NCI-H2081 treated with DMSO at 0.1 percent for 48 hours (cell line): ENCODE measurements around the gene CBLB.

Experiments used
- DNase-seq: peaks from one replicate; lab custom pipeline; 2025; lab: John Stamatoyannopoulos, UW

CBLB gene

GRCh38 chr3:105846809-105847208 is 22.0 kb downstream of the CBLB start:
- DNase-seq, result no peak

GRCh38 chr3:105845488-105845887 is 23.3 kb downstream of the CBLB start:
- DNase-seq, result no peak

- no peak for DNase-seq
Observed at GRCh38 chr3:105844704-105845103, 24.1 kb downstream of the CBLB start.

GRCh38 chr3:105843994-105844393 is 24.8 kb downstream of the CBLB start:
- no peak for DNase-seq

- DNase-seq, result no peak
Observed at GRCh38 chr3:105842943-105843342, 25.9 kb downstream of the CBLB start.

- DNase-seq, result no peak
Observed at GRCh38 chr3:105842449-105842848, 26.4 kb downstream of the CBLB start.

- no peak for DNase-seq
Observed at GRCh38 chr3:105837947-105838346, 30.9 kb downstream of the CBLB start.

GRCh38 chr3:105837143-105837740 is 31.6 kb downstream of the CBLB start:
- DNase-seq, result no peak

GRCh38 chr3:105836533-105836932 is 32.3 kb downstream of the CBLB start:
- no peak for DNase-seq

GRCh38 chr3:105835606-105836005 is 33.2 kb downstream of the CBLB start:
- no peak for DNase-seq

GRCh38 chr3:105834768-105835167 is 34.0 kb downstream of the CBLB start:
- DNase-seq, result no peak

GRCh38 chr3:105832644-105833043 is 36.2 kb downstream of the CBLB start:
- DNase-seq, result no peak

GRCh38 chr3:105830836-105831235 is 38.0 kb downstream of the CBLB start:
- DNase-seq, result no peak

GRCh38 chr3:105829871-105830622 is 38.8 kb downstream of the CBLB start:
- DNase-seq, result no peak

GRCh38 chr3:105829229-105829628 is 39.6 kb downstream of the CBLB start:
- DNase-seq, result no peak

- no peak for DNase-seq
Observed at GRCh38 chr3:105828703-105829102, 40.1 kb downstream of the CBLB start.

- DNase-seq, result no peak
Observed at GRCh38 chr3:105827959-105828358, 40.9 kb downstream of the CBLB start.

GRCh38 chr3:105826778-105827634 is 41.8 kb downstream of the CBLB start:
- DNase-seq, result no peak

- no peak for DNase-seq
Observed at GRCh38 chr3:105824129-105824528, 44.7 kb downstream of the CBLB start.

GRCh38 chr3:105823149-105823867 is 45.5 kb downstream of the CBLB start:
- DNase-seq, result no peak

- DNase-seq, result no peak
Observed at GRCh38 chr3:105822171-105823123, 46.4 kb downstream of the CBLB start.
